Germinal center (tissue), 1 donor: ENCODE data around the gene CADPS.
"Not testable (repeated sequence)": the region's sequence is repeated elsewhere in the genome, so short reads cannot be mapped to it uniquely, and the experiment has no call there.

Experiments
- DNase-seq: peaks from one replicate; pipeline ENCODE4 v3.0.0; 2012; ENCODE audit warnings: mixed read lengths, low spot score

CADPS gene

GRCh38 chr3:62592408-62592807 is 282.8 kb downstream of the CADPS start:
- DNase-seq, result no peak

DNA sequence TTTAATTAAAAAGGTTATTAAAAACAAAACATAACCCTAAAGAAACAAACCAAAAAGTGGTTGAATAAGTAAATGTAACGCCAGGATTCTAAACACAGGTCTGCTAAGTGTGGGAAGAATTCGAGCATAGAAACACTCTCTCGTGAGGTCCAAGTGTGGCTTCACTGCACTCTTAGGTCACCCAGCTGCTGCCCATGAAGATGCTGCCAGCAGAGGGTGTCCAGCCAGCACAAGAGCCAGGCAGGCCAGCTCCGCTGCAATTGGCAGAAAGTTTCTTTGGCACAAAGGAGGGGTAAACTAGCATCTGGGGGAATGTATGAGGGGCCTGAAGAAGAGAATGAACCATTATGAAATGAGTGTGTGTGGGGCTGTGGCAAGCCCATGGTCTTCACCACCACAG is 286.1 kb downstream of the CADPS start:
- no peak for DNase-seq

GRCh38 chr3:62587579-62588031 is 287.6 kb downstream of the CADPS start:
- DNase-seq, result no peak

GRCh38 chr3:62587169-62587568 is 288.0 kb downstream of the CADPS start:
- no peak for DNase-seq

- DNase-seq, result no peak
Measured at GRCh38 chr3:62586356-62586755, 288.9 kb downstream of the CADPS start.

DNA sequence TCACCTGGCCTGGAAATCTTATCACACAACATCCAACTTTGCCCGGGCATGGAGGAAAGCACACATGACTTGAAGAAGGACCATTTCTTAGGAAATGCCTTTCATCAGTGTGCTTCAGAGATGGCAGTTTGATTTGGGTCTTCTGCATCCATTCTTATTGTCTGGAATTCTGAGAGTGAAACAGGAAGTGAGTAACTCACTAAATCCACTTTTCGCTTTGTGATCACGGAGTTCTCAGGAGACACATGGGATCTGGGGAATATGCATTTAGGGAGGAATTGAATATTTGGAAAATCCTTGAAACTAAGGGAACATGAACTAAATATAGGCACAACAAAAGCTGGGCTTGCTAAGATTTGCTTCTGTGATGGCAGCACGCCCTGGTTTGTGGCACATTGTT is 289.4 kb downstream of the CADPS start:
- no peak for DNase-seq

GRCh38 chr3:62584636-62585035 is 290.6 kb downstream of the CADPS start:
- no peak for DNase-seq

GRCh38 chr3:62582495-62583172 is 292.6 kb downstream of the CADPS start:
- DNase-seq, result no peak

- not testable (repeated sequence) for DNase-seq
Measured at GRCh38 chr3:62580485-62580884, 294.7 kb downstream of the CADPS start.

DNA sequence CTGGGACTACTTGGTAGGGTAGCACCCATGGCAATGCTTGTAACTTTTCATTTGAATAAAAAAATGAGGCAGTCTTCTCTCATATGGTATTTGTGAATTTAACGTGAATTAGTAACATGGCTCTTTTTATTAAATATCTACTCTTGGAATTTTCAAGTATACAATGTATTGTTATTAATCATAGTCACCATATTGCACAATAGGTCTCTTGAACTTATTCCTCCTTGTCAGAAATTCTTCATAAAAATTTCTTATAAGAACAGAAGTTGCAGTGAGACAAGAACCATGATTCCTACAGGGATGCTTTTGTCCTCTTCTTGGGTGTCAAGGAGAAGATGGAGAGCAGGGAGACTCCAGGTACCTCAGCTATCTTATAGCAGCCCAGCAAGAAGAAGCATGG is 298.1 kb downstream of the CADPS start:
- DNase-seq, result no peak

- no peak for DNase-seq
Measured at GRCh38 chr3:62574266-62574898, 300.8 kb downstream of the CADPS start.

DNA sequence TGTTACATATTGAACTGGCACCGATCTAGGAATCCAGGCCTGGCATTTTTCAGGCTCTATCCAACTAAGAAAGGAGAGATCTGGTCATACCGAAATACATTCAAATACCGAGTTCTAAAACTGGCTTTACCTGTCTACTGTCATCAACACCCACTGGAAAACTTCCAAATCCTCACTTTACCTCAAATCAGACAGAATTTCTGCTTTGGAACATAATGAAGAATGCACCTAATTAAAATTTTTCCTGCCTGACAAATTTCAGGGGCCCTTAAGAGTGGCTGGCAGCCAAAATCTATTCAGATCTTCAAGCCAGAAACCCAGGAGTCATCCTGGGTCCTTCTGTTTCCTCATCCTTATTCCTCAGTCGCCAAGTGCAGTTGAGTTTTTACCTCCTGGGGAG is 303.3 kb downstream of the CADPS start:
- DNase-seq, result no peak

GRCh38 chr3:62570888-62571287 is 304.3 kb downstream of the CADPS start:
- DNase-seq, result no peak

DNA sequence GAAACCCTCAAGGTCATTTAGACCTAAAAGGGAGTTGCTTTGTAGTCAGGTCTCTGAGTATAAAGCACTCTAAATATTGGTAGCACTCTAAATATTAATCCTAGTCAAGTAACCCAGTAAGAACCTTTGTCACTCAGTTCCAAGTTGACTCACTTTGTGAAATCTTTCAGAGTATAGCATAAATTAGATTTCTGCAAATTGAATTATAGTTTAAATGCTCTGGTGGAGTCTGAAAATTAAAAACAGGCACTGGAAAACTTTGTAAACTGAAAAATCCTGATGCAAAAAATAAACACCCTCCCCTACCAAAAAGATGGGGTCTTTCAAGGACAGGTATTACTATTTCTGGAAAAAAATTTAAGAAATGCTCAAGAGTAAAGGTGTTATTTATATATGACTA is 305.6 kb downstream of the CADPS start:
- DNase-seq, result no peak

- DNase-seq, result no peak
Measured at GRCh38 chr3:62567097-62568021, 307.9 kb downstream of the CADPS start.

GRCh38 chr3:62566022-62566557 is 309.1 kb downstream of the CADPS start:
- DNase-seq, result no peak

DNA sequence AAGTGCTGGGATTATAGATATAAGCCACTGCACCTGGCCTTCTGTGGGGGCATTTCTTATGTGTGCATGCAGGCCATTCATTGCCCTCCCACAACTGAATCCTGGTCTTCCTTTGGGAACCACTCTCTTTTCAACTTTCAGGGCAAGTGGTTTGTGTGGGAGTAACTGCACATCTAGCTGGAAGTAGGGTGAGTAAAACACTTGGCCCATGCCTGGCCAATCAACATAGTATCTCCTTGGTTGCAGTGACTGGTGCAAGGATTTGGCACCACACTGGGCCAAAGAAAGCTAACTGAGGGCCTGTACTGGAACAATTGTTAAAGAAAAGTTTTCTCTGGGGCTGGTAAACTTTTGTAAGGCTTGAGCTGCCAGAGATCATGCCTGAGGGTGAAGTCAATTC is 312.6 kb downstream of the CADPS start:
- DNase-seq, result no peak

GRCh38 chr3:62562017-62562416 is 313.2 kb downstream of the CADPS start:
- no peak for DNase-seq

DNA sequence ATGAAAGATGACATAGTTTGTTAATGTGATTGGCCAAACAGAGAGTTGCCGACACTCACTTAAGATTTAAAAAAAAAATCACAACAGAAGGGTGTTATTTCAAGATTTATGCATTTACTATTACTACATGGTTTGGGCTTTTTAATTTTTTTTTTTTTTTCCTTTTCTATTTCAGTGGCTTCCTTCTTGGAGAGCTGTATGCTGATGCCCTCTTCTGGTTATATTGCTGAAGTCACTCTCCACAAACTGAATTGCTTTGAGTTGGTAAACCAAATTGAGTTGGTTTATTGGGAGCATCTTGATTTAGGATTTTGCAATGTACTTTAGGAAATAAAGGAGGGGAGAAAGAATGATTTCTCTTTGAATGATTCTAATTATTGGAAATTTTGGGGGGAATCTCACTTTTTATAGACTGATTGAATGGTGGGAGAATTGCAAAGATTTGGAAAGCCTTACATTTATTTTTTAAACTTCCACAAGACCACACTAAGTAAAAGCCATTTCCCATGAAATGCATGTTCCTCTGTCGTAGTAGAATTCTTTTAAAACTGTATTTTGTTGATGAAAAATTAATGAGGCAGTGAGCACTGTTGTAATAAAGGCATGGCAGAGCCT is 315.3 kb downstream of the CADPS start:
- no peak for DNase-seq

DNA sequence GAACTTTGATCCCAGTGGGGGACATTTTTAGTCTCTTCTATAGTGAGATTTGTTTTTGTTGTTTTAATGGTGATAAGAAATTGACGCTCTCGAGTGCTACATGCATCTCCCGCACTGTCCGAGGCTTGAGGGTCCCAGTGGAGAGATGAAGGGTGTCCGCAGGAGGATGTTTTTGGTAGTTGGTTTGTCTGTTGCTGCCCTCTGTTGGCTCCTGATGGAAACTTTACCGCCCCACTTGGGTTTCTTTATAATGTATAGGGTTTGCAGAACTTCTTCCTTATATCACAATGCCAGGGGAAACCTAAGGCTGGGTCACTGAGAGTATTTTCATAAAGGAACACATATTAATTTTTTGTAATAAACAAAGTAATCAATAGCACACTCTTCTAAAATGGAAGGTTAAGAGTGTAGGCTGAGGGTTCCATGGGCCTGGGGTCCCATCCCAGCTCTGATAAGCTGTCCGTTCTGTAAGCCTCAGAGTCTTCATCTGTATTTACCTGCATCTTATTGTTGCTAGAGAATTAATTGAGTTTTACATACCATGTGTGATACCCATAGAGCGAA is 316.6 kb downstream of the CADPS start:
- DNase-seq, result peak; percentile 54

- no peak for DNase-seq
Measured at GRCh38 chr3:62557983-62558382, 317.2 kb downstream of the CADPS start.

DNA sequence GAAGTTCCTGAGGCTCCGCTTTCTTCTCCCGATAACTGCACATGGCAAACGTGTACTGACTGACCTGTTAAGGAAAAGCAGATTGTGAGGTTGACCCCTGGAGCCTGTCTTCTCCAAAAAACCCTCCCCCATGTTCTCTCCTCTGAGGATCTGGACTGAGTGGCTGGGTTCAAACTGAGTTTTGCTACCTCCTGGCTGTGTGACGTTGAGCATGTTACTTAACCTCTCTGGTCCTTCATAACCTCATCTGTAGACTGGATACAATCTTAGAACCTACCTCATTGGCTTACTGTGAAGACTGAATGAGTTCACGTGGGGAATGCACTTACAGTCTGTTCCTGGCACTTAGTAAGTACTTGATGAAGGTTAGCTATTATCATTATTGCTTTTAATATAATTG is 317.8 kb downstream of the CADPS start:
- DNase-seq, result no peak
